Smooth muscle cell (in vitro differentiated cells): Measurements from ENCODE around the gene NTN1. TPM values are rescaled to one million over a fixed set of nuclear protein-coding genes. Genes with fewer than 3 reads are reported as not detected.

ENCODE experiments used
- DNase-seq: peaks from one replicate; lab custom pipeline; 2025; ENCODE audit not compliant: unreplicated experiment; lab: John Stamatoyannopoulos, UW
- H2AFZ ChIP-seq: fragments of 200-600 bp; sonication (generic); 2 replicates; pipeline ENCODE4 v1.6.0; 2016; ENCODE audit warnings: antibody characterized with exemption, low read depth, mild to moderate bottlenecking
- H3F3A ChIP-seq: fragments of 200-600 bp; sonication (generic); 2 replicates; pipeline ENCODE4 v1.6.0; 2017; ENCODE audit warnings: antibody characterized with exemption, low read depth
- H3K27ac ChIP-seq: fragments of 200-600 bp; sonication (generic); 2 replicates; pipeline ENCODE4 v1.5.1; 2016; ENCODE audit warnings: low read depth, mild to moderate bottlenecking
- H3K27me3 ChIP-seq: fragments of 200-600 bp; sonication (generic); 2 replicates; pipeline ENCODE4 v1.6.1; 2016; ENCODE audit warnings: low read depth, mild to moderate bottlenecking
- H3K36me3 ChIP-seq: fragments of 200-600 bp; sonication (generic); 2 replicates; pipeline ENCODE4 v1.5.1; 2016; ENCODE audit warnings: low read depth
- H3K4me1 ChIP-seq: fragments of 200-600 bp; sonication (generic); 2 replicates; pipeline ENCODE4 v1.5.1; 2016; ENCODE audit warnings: low read depth
- H3K4me2 ChIP-seq: fragments of 200-600 bp; sonication (generic); 2 replicates; pipeline ENCODE4 v1.6.0; 2016; ENCODE audit warnings: mild to moderate bottlenecking
- H3K4me3 ChIP-seq: fragments of 200-600 bp; sonication (generic); 2 replicates; pipeline ENCODE4 v1.5.1; 2016; ENCODE audit warnings: mild to moderate bottlenecking
- H3K79me2 ChIP-seq: fragments of 200-600 bp; sonication (generic); 2 replicates; pipeline ENCODE4 v1.6.0; 2016; ENCODE audit warnings: low read depth, mild to moderate bottlenecking
- H3K9ac ChIP-seq: fragments of 200-600 bp; sonication (generic); 2 replicates; pipeline ENCODE4 v1.6.0; 2016; ENCODE audit warnings: low read depth
- H3K9me3 ChIP-seq: fragments of 200-600 bp; sonication (generic); replicated peaks from 2 replicates; pipeline ENCODE4 v1.5.1; 2016; ENCODE audit warnings: low read depth
- H4K20me1 ChIP-seq: fragments of 200-600 bp; sonication (generic); 2 replicates; pipeline ENCODE4 v1.6.0; 2016; ENCODE audit warnings: low read depth
- WGBS: methylation state at CpG from one replicate; pipeline ENCODE4 v1.1.7; 2016; ENCODE audit warnings: low lambda C conversion rate; 5-methylcytosine and 5-hydroxymethylcytosine counted together
- polyA plus RNA-seq: library from polyadenylated mRNA; unstranded; fragments of >200 nt; fragmentation: Nextera tagmentation; extraction: Ambion mirVana; gene quantifications from 2 replicates; pipeline ENCODE4 v1.2.1, GENCODE V29; 2016
- total RNA-seq: library from RNA; depleted of rRNA; stranded (reverse); fragments of >200 nt; gene quantifications from 2 replicates; pipeline ENCODE4 v1.2.3, GENCODE V29; 2014
- TF ChIP-seq, protein P1 (sequence below): fragments of 200-600 bp; sonication (generic); IDR thresholded peaks from 2 replicates; pipeline ENCODE4 v1.5.1; 2017; ENCODE audit warnings: borderline replicate concordance, mild to moderate bottlenecking, antibody characterized with exemption; ENCODE audit not compliant: insufficient read depth, poor library complexity, severe bottlenecking

The NTN1 gene
- total and polyA plus RNA-seq, 2 experiments from 2014 or later: 0.07 to 0.72 TPM

DNA sequence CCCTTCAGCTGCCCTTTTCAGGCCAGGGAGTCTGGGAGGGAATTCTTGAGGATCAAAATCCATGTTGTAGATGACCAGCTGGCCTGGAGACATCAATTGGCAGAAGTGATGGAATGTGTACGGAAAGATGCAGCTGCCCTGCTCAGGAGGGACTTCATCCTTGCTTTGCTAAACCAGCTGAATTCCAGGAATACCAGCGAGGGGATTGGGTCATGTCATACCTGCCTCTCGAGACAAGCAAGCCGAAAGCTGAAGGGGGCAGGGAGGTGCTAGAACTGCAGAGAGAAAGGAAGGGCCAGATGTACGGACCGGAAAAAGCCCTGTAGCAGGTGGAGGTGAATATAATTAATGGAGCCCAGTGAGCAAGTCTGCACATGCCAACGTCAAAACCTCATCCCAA is 25.6 kb upstream of the NTN1 start:
- H3K27me3 ChIP-seq: peaks cover 24% of the 10 kb centered on the region
- no peaks in the 10 kb centered on the region for H4K20me1 ChIP-seq
- H3K4me2 ChIP-seq: no peak overlapping the region
- H3K79me2 ChIP-seq: no peaks in the 10 kb centered on the region
- H3K9me3 ChIP-seq: no peaks in the 10 kb centered on the region
- no peak overlapping the region for H3K4me3 ChIP-seq
- H3K36me3 ChIP-seq: no peaks in the 10 kb centered on the region
- TF ChIP-seq, protein P1, sequence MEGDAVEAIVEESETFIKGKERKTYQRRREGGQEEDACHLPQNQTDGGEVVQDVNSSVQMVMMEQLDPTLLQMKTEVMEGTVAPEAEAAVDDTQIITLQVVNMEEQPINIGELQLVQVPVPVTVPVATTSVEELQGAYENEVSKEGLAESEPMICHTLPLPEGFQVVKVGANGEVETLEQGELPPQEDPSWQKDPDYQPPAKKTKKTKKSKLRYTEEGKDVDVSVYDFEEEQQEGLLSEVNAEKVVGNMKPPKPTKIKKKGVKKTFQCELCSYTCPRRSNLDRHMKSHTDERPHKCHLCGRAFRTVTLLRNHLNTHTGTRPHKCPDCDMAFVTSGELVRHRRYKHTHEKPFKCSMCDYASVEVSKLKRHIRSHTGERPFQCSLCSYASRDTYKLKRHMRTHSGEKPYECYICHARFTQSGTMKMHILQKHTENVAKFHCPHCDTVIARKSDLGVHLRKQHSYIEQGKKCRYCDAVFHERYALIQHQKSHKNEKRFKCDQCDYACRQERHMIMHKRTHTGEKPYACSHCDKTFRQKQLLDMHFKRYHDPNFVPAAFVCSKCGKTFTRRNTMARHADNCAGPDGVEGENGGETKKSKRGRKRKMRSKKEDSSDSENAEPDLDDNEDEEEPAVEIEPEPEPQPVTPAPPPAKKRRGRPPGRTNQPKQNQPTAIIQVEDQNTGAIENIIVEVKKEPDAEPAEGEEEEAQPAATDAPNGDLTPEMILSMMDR: no peak
- H3K4me1 ChIP-seq: no peaks in the 10 kb centered on the region
- no peak overlapping the region for H3K27ac ChIP-seq
- H3K9ac ChIP-seq: no peak overlapping the region
- WGBS: 41% methylated on average over 7 of the region's 7 CpGs
- H3F3A ChIP-seq: no peaks in the 10 kb centered on the region
- no peak for DNase-seq
- no peak overlapping the region for H2AFZ ChIP-seq

DNA sequence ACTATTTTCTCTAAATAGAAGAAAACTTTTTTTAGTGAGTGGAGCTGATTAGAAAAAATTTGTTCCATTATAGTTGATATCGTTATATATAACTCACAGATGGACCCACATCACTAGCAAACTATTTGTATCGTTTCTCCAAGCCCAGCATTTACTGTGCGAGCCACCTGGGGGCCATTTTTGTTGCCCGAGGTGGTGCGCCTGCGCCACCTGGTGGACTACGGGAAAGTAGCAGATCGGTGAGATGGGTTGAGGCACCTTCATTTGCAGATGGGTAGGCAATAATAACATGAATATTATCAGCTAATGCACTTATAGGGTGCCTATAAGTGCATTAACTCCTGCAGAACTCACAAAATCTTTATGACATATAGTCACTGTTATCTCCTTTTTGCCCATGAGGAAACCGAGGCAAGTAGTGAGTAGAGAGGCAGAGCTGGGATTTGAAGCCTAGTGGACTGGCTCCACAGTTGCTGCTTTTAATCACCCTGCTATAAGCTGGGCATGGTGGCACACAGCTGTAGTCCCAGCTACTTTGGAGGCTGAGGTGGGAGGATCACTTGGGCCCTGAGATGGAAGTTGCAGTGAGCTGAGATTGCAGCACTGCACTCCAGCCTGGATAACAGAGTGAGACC is 23.2 kb upstream of the NTN1 start:
- peaks cover 48% of the 10 kb centered on the region for H3K27me3 ChIP-seq
- H3K79me2 ChIP-seq: no peaks in the 10 kb centered on the region
- no peak overlapping the region for H3K4me3 ChIP-seq
- TF ChIP-seq, protein P1: peak; percentile 90
- DNase-seq: no peak
- H3F3A ChIP-seq: no peaks in the 10 kb centered on the region
- no peak overlapping the region for H3K27ac ChIP-seq
- H3K9ac ChIP-seq: no peak overlapping the region
- H3K36me3 ChIP-seq: no peaks in the 10 kb centered on the region
- H3K4me1 ChIP-seq: peaks cover 8% of the 10 kb centered on the region
- WGBS: 7% methylated on average over 9 of the region's 9 CpGs
- no peaks in the 10 kb centered on the region for H4K20me1 ChIP-seq
- H3K9me3 ChIP-seq: no peaks in the 10 kb centered on the region
- no peak overlapping the region for H3K4me2 ChIP-seq
- no peak overlapping the region for H2AFZ ChIP-seq

GRCh38 chr17:9001559-9001958 is 19.8 kb upstream of the NTN1 start:
- H3K36me3 ChIP-seq: no peaks in the 10 kb centered on the region
- no peak overlapping the region for H2AFZ ChIP-seq
- H3F3A ChIP-seq: no peaks in the 10 kb centered on the region
- H4K20me1 ChIP-seq: no peaks in the 10 kb centered on the region
- H3K9me3 ChIP-seq: no peaks in the 10 kb centered on the region
- H3K4me1 ChIP-seq: peaks cover 18% of the 10 kb centered on the region
- 85% methylated on average over 3 of the region's 3 CpGs for WGBS
- no peak overlapping the region for H3K9ac ChIP-seq
- peaks cover 81% of the 10 kb centered on the region for H3K27me3 ChIP-seq
- no peaks in the 10 kb centered on the region for H3K79me2 ChIP-seq
- no peak for DNase-seq
- no peak overlapping the region for H3K4me2 ChIP-seq
- no peak overlapping the region for H3K27ac ChIP-seq
- TF ChIP-seq, protein P1: no peak
- H3K4me3 ChIP-seq: no peak overlapping the region

DNA sequence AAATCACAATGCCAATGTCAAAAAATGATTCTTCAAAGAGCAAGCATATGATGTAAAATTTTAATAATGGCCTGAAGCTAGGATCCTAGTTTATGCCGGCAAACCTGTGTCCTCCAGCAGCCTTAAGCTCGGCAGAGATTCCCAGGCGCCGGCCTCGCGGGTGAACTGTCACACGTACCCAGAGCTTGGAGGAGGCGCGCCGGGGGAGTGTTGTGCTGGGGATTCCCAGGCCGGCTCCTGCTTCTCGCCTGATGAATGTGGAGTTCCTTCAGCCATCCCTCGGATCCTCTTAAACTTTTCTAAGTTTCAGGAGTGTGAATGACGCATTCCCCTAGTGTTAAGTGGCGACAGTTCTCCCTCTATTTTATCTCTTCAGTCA is 19.1 kb upstream of the NTN1 start:
- H3K27ac ChIP-seq: no peak overlapping the region
- no peak overlapping the region for H2AFZ ChIP-seq
- no peaks in the 10 kb centered on the region for H3K9me3 ChIP-seq
- 10% methylated on average over 15 of the region's 15 CpGs for WGBS
- H3K4me1 ChIP-seq: peaks cover 18% of the 10 kb centered on the region
- no peak for DNase-seq
- H3K36me3 ChIP-seq: no peaks in the 10 kb centered on the region
- H3F3A ChIP-seq: no peaks in the 10 kb centered on the region
- peaks cover 87% of the 10 kb centered on the region for H3K27me3 ChIP-seq
- TF ChIP-seq, protein P1: no peak
- H4K20me1 ChIP-seq: no peaks in the 10 kb centered on the region
- H3K4me2 ChIP-seq: peak overlapping the region; percentile 90
- no peaks in the 10 kb centered on the region for H3K79me2 ChIP-seq
- H3K9ac ChIP-seq: no peak overlapping the region
- no peak overlapping the region for H3K4me3 ChIP-seq
